ENCODE measurements around the gene HOXD11.

HOXD11 gene

GRCh38 chr2:176148751-176149421 is 41.8 kb downstream of the HOXD11 start:
- no peak overlapping the region for H3K9ac ChIP-seq (ENCODE audit: low read depth, low read length)
- H3K27me3 ChIP-seq (ENCODE audit: control insufficient read depth, insufficient read depth, low read length) = peaks cover 100% of the 10 kb centered on the region
- H3K9me3 ChIP-seq (ENCODE audit: control insufficient read depth, insufficient read depth, low read length) = no peaks in the 10 kb centered on the region
- no peaks in the 10 kb centered on the region for H3K36me3 ChIP-seq (ENCODE audit: control insufficient read depth, insufficient read depth, low read length)
- H3K4me1 ChIP-seq (ENCODE audit: control insufficient read depth, insufficient read depth, low read length) = no peaks in the 10 kb centered on the region
- peak overlapping the region; percentile 32 for H3K4me3 ChIP-seq (ENCODE audit: low read depth, low read length)

GRCh38 chr2:176149481-176149938 is 42.4 kb downstream of the HOXD11 start:
- H3K9me3 ChIP-seq (ENCODE audit: control insufficient read depth, insufficient read depth, low read length) = no peaks in the 10 kb centered on the region
- peak overlapping the region; percentile 16 for H3K4me3 ChIP-seq (ENCODE audit: low read depth, low read length)
- H3K27me3 ChIP-seq (ENCODE audit: control insufficient read depth, insufficient read depth, low read length) = peaks cover 100% of the 10 kb centered on the region
- H3K36me3 ChIP-seq (ENCODE audit: control insufficient read depth, insufficient read depth, low read length) = no peaks in the 10 kb centered on the region
- H3K9ac ChIP-seq (ENCODE audit: low read depth, low read length) = no peak overlapping the region
- H3K4me1 ChIP-seq (ENCODE audit: control insufficient read depth, insufficient read depth, low read length) = no peaks in the 10 kb centered on the region

GRCh38 chr2:176149939-176150583 is 43.0 kb downstream of the HOXD11 start:
- Histone ChIP-seq H3K9me3 (ENCODE audit: control insufficient read depth, insufficient read depth, low read length) (no peaks in the 10 kb centered on the region), H3K4me3 (ENCODE audit: low read depth, low read length) (peak overlapping the region; percentile 26), H3K9ac (ENCODE audit: low read depth, low read length) (no peak overlapping the region), H3K36me3 (ENCODE audit: control insufficient read depth, insufficient read depth, low read length) (no peaks in the 10 kb centered on the region), H3K4me1 (ENCODE audit: control insufficient read depth, insufficient read depth, low read length) (no peaks in the 10 kb centered on the region), H3K27me3 (ENCODE audit: control insufficient read depth, insufficient read depth, low read length) (peaks cover 100% of the 10 kb centered on the region)

GRCh38 chr2:176150584-176151441 is 43.7 kb downstream of the HOXD11 start:
- Histone ChIP-seq H3K4me1 (ENCODE audit: control insufficient read depth, insufficient read depth, low read length) (peaks cover 2% of the 10 kb centered on the region), H3K36me3 (ENCODE audit: control insufficient read depth, insufficient read depth, low read length) (no peaks in the 10 kb centered on the region), H3K4me3 (ENCODE audit: low read depth, low read length) (peak overlapping the region; percentile 26), H3K27me3 (ENCODE audit: control insufficient read depth, insufficient read depth, low read length) (peaks cover 100% of the 10 kb centered on the region), H3K9me3 (ENCODE audit: control insufficient read depth, insufficient read depth, low read length) (no peaks in the 10 kb centered on the region), H3K9ac (ENCODE audit: low read depth, low read length) (no peak overlapping the region)

- no peak within 1 kb of the TSS for H3K9ac ChIP-seq (ENCODE audit: low read depth, low read length)
- peaks cover 2% of the 10 kb centered on the region for H3K4me1 ChIP-seq (ENCODE audit: control insufficient read depth, insufficient read depth, low read length)
- H3K36me3 ChIP-seq (ENCODE audit: control insufficient read depth, insufficient read depth, low read length) = no peaks in the 10 kb centered on the region
- peaks cover 100% of the 10 kb centered on the region for H3K27me3 ChIP-seq (ENCODE audit: control insufficient read depth, insufficient read depth, low read length)
- peak within 1 kb of the TSS; percentile 26 for H3K4me3 ChIP-seq (ENCODE audit: low read depth, low read length)
- H3K9me3 ChIP-seq (ENCODE audit: control insufficient read depth, insufficient read depth, low read length) = no peaks in the 10 kb centered on the region
These were observed 44.6 kb downstream of the HOXD11 start, which contains the start of gene HOXD4 for GRCh38 chr2:176151442-176152287. Gene HOXD4, plus strand, starts transcription at chr2:176151550. Its CDS starts 84 bp downstream, at chr2:176151634.

- Histone ChIP-seq H3K4me3 (ENCODE audit: low read depth, low read length) (peak overlapping the region; percentile 8), H3K9me3 (ENCODE audit: control insufficient read depth, insufficient read depth, low read length) (no peaks in the 10 kb centered on the region), H3K36me3 (ENCODE audit: control insufficient read depth, insufficient read depth, low read length) (no peaks in the 10 kb centered on the region), H3K4me1 (ENCODE audit: control insufficient read depth, insufficient read depth, low read length) (peaks cover 2% of the 10 kb centered on the region), H3K9ac (ENCODE audit: low read depth, low read length) (no peak overlapping the region), H3K27me3 (ENCODE audit: control insufficient read depth, insufficient read depth, low read length) (peaks cover 100% of the 10 kb centered on the region)
These were observed 45.5 kb downstream of the HOXD11 start for GRCh38 chr2:176152350-176153181.

- H3K4me3 ChIP-seq (ENCODE audit: low read depth, low read length) = no peak overlapping the region
- no peak overlapping the region for H3K9ac ChIP-seq (ENCODE audit: low read depth, low read length)
- no peaks in the 10 kb centered on the region for H3K36me3 ChIP-seq (ENCODE audit: control insufficient read depth, insufficient read depth, low read length)
- H3K9me3 ChIP-seq (ENCODE audit: control insufficient read depth, insufficient read depth, low read length) = no peaks in the 10 kb centered on the region
- peaks cover 2% of the 10 kb centered on the region for H3K4me1 ChIP-seq (ENCODE audit: control insufficient read depth, insufficient read depth, low read length)
- H3K27me3 ChIP-seq (ENCODE audit: control insufficient read depth, insufficient read depth, low read length) = peaks cover 100% of the 10 kb centered on the region
These were observed 47.6 kb downstream of the HOXD11 start for GRCh38 chr2:176154576-176155252.

- Histone ChIP-seq H3K9me3 (ENCODE audit: control insufficient read depth, insufficient read depth, low read length) (no peaks in the 10 kb centered on the region), H3K9ac (ENCODE audit: low read depth, low read length) (no peak overlapping the region), H3K36me3 (ENCODE audit: control insufficient read depth, insufficient read depth, low read length) (no peaks in the 10 kb centered on the region), H3K4me1 (ENCODE audit: control insufficient read depth, insufficient read depth, low read length) (peaks cover 2% of the 10 kb centered on the region), H3K27me3 (ENCODE audit: control insufficient read depth, insufficient read depth, low read length) (peaks cover 100% of the 10 kb centered on the region), H3K4me3 (ENCODE audit: low read depth, low read length) (no peak overlapping the region)
These were observed 48.4 kb downstream of the HOXD11 start for GRCh38 chr2:176155356-176156044.

- Histone ChIP-seq H3K9ac (ENCODE audit: low read depth, low read length) (no peak overlapping the region), H3K27me3 (ENCODE audit: control insufficient read depth, insufficient read depth, low read length) (peaks cover 100% of the 10 kb centered on the region), H3K9me3 (ENCODE audit: control insufficient read depth, insufficient read depth, low read length) (no peaks in the 10 kb centered on the region), H3K4me3 (ENCODE audit: low read depth, low read length) (peak overlapping the region; percentile 0), H3K4me1 (ENCODE audit: control insufficient read depth, insufficient read depth, low read length) (peaks cover 2% of the 10 kb centered on the region), H3K36me3 (ENCODE audit: control insufficient read depth, insufficient read depth, low read length) (no peaks in the 10 kb centered on the region)
These were observed 49.3 kb downstream of the HOXD11 start for GRCh38 chr2:176156301-176156806.

All from iPS-15b (cell line).